ENCODE results near the gene PRELID1. TPM values are rescaled to one million over a fixed set of nuclear protein-coding genes. Genes with fewer than 3 reads are reported as not detected.

The PRELID1 gene
- total RNA-seq, 2 donors from 2014 or later: 157 to 165 TPM

DNA sequence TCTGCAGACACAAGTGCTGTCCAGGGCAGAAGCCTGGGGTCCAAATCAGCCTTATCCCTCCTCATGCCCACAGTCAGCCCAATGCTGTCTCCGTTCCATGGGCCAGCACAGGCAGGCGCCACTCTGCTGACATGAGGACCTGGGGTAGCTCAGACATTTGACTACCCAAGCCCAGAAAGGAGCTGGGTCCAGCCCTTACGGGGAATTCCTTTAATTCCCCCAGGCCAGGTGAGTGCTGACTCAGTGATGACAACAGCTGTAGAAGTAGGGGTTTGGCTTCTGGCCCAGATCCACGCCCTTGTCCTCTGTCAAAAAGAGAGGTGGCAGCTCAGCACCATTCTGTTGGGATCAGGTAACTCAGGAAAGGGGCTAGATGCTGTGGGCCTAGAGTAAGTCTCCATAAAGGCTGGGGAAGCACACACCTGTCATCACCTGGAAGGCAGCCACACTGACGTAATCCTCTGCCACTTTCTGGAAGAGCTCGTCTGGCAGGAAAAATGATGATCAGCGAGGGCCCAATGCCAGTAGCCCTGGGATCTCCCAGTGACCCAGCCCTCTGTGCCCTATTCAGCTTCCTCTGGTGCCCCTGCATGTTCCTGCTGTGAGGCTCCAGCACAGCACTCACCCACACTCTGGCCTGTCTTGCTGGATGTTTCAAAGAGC lies 2.0 kb upstream of the PRELID1 start:
- Histone ChIP-seq H3K4me3 (ENCODE audit: low read length) (no peak overlapping the region), H3K4me1 (ENCODE audit: control insufficient read depth, insufficient read depth, low read length) (peaks cover 20% of the 10 kb centered on the region), H3K27ac (ENCODE audit: low read depth, low read length) (no peak overlapping the region), H3K9ac (ENCODE audit: extremely low read depth, low read length, poor library complexity, severe bottlenecking) (no peak overlapping the region), H3K27me3 (ENCODE audit: control insufficient read depth, insufficient read depth, low read length, poor library complexity, severe bottlenecking) (no peaks in the 10 kb centered on the region), H3K36me3 (ENCODE audit: control insufficient read depth, insufficient read depth, low read length) (peaks cover 60% of the 10 kb centered on the region), H3K9me3 (ENCODE audit: control insufficient read depth, low read length) (no peaks in the 10 kb centered on the region)
- DNase-seq: peak; percentile 58
- Mint-ChIP-seq H3K27me3 (ENCODE audit: insufficient read depth) (no peaks in the 10 kb centered on the region), H3K36me3 (ENCODE audit: low read depth) (peaks cover 37% of the 10 kb centered on the region), H3K27ac (peak overlapping the region; percentile 55), H3K4me3 (peak overlapping the region; percentile 81), H3K9me3 (no peaks in the 10 kb centered on the region), H3K4me1 (peaks cover 54% of the 10 kb centered on the region)
- 95 to 96% methylated on average over 6 to 7 of the region's 7 CpGs for WGBS, 2 experiments (ENCODE audit: insufficient coverage in 1 of 2, insufficient read length in 1 of 2)
- TF ChIP-seq, protein P1, sequence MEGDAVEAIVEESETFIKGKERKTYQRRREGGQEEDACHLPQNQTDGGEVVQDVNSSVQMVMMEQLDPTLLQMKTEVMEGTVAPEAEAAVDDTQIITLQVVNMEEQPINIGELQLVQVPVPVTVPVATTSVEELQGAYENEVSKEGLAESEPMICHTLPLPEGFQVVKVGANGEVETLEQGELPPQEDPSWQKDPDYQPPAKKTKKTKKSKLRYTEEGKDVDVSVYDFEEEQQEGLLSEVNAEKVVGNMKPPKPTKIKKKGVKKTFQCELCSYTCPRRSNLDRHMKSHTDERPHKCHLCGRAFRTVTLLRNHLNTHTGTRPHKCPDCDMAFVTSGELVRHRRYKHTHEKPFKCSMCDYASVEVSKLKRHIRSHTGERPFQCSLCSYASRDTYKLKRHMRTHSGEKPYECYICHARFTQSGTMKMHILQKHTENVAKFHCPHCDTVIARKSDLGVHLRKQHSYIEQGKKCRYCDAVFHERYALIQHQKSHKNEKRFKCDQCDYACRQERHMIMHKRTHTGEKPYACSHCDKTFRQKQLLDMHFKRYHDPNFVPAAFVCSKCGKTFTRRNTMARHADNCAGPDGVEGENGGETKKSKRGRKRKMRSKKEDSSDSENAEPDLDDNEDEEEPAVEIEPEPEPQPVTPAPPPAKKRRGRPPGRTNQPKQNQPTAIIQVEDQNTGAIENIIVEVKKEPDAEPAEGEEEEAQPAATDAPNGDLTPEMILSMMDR (conservative IDR thresholded peaks at IDR 0.05): no peak

DNA sequence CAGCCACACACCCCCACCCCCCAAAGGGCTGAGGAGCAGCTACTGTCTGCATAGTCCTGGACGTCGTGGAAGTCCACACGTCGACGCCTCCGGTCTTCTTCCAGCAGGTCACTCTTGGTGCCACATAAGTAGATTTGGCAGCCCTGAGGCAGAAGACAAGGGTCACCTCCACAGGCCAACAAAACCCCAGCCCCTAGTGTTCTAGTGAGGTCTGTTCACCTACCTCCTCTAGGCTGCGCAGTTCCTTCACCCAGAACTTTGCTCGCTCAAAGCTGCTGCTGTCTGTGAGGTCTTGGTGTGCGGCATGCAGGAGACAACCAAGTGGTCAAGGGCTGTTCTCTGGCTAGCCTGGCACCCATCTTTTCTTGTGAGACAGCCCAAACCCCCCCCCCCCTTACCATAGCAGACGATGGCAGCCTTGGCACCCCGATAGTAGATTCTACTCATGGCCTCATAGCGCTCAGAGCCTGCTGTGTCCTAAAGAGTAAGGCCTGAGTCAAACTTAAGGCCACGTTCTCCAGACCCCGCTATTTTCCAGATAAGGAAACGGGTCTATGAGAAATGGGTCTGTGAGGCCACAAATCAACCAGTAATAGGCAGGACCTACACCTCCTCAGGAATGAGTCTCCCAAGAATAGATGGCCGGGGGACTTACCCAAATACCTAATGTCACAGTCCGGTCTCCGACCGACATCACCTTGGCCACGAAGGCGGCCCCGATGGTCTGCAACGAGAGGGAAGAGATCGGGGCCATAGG lies 1.1 kb upstream of the PRELID1 start:
- TF ChIP-seq, protein P1 (conservative IDR thresholded peaks at IDR 0.05): peak; percentile 52
- Mint-ChIP-seq H3K9me3 (no peaks in the 10 kb centered on the region), H3K27me3 (ENCODE audit: insufficient read depth) (no peaks in the 10 kb centered on the region), H3K4me1 (peaks cover 47% of the 10 kb centered on the region), H3K36me3 (ENCODE audit: low read depth) (peaks cover 35% of the 10 kb centered on the region), H3K4me3 (peak overlapping the region; percentile 81), H3K27ac (peak overlapping the region; percentile 94)
- Histone ChIP-seq H3K27ac (ENCODE audit: low read depth, low read length) (no peak overlapping the region), H3K4me1 (ENCODE audit: control insufficient read depth, insufficient read depth, low read length) (peaks cover 20% of the 10 kb centered on the region), H3K4me3 (ENCODE audit: low read length) (peak overlapping the region; percentile 99), H3K9ac (ENCODE audit: extremely low read depth, low read length, poor library complexity, severe bottlenecking) (peak overlapping the region; percentile 78), H3K9me3 (ENCODE audit: control insufficient read depth, low read length) (no peaks in the 10 kb centered on the region), H3K36me3 (ENCODE audit: control insufficient read depth, insufficient read depth, low read length) (peaks cover 59% of the 10 kb centered on the region), H3K27me3 (ENCODE audit: control insufficient read depth, insufficient read depth, low read length, poor library complexity, severe bottlenecking) (no peaks in the 10 kb centered on the region)
- peak; percentile 76 for DNase-seq
- WGBS, 2 experiments (ENCODE audit: insufficient coverage in 1 of 2, insufficient read length in 1 of 2): 48 to 69% methylated on average over 14 to 24 of the region's 24 CpGs

DNA sequence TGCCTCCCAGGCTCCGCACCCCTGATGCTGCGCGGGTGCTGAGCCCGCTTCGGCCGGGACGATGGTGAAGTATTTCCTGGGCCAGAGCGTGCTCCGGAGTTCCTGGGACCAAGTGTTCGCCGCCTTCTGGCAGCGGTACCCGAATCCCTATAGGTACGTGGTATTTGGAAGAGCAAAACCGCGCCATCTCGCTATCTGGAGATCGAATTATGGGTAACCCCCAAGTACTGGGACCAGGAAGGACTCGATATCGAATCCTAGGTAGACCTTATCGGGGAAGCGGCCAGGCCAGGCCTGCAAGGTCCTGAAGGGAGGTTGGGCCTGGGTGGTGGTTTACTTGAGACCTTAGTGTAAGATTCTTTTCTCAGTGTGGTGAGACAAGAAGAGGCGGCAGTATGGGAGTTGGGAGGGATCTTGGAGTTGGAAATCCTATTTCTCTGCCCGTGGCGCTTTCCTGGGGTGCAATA lies 359 bp downstream of the PRELID1 start:
- peak overlapping the region; percentile 91 for H3K9ac ChIP-seq (ENCODE audit: extremely low read depth, low read length, poor library complexity, severe bottlenecking)
- H3K27ac ChIP-seq (ENCODE audit: low read depth, low read length): no peak overlapping the region
- peaks cover 36% of the 10 kb centered on the region for H3K4me1 Mint-ChIP-seq
- DNase-seq: no peak
- TF ChIP-seq, protein P1 (conservative IDR thresholded peaks at IDR 0.05): no peak
- 0 to 2% methylated on average over 22 to 25 of the region's 25 CpGs for WGBS, 2 experiments (ENCODE audit: insufficient coverage in 1 of 2, insufficient read length in 1 of 2)
- no peaks in the 10 kb centered on the region for H3K9me3 Mint-ChIP-seq
- H3K27ac Mint-ChIP-seq: peak overlapping the region; percentile 88
- no peaks in the 10 kb centered on the region for H3K27me3 ChIP-seq (ENCODE audit: control insufficient read depth, insufficient read depth, low read length, poor library complexity, severe bottlenecking)
- no peaks in the 10 kb centered on the region for H3K9me3 ChIP-seq (ENCODE audit: control insufficient read depth, low read length)
- peaks cover 28% of the 10 kb centered on the region for H3K36me3 Mint-ChIP-seq (ENCODE audit: low read depth)
- peak overlapping the region; percentile 81 for H3K4me3 Mint-ChIP-seq
- H3K36me3 ChIP-seq (ENCODE audit: control insufficient read depth, insufficient read depth, low read length): peaks cover 53% of the 10 kb centered on the region
- peak overlapping the region; percentile 99 for H3K4me3 ChIP-seq (ENCODE audit: low read length)
- H3K4me1 ChIP-seq (ENCODE audit: control insufficient read depth, insufficient read depth, low read length): peaks cover 20% of the 10 kb centered on the region
- H3K27me3 Mint-ChIP-seq (ENCODE audit: insufficient read depth): no peaks in the 10 kb centered on the region
